WTC11 (cell line): ENCODE data around the gene FHOD1.

Source experiments
- CREB1 ChIP-seq: sonication (generic); formaldehyde crosslinking; IDR thresholded peaks from 2 replicates; pipeline ENCODE4 v1.8.0; 2023; ENCODE audit warnings: mild to moderate bottlenecking, missing genetic modification reagents
- ETV6 ChIP-seq: sonication (generic); formaldehyde crosslinking; IDR thresholded peaks from 2 replicates; pipeline ENCODE4 v1.8.1; 2022; ENCODE audit warnings: mild to moderate bottlenecking, missing genetic modification reagents
- JUN ChIP-seq: sonication (generic); formaldehyde crosslinking; IDR thresholded peaks from 2 replicates; pipeline ENCODE4 v1.8.0; 2023; ENCODE audit warnings: mild to moderate bottlenecking, missing genetic modification reagents
- MYBL2 ChIP-seq: sonication (generic); formaldehyde crosslinking; IDR thresholded peaks from 2 replicates; pipeline ENCODE4 v1.8.1; 2023; ENCODE audit warnings: mild to moderate bottlenecking, moderate library complexity, missing genetic modification reagents
- SMAD3 ChIP-seq: sonication (generic); formaldehyde crosslinking; IDR thresholded peaks from 2 replicates; pipeline ENCODE4 v1.8.0; 2022; ENCODE audit warnings: missing genetic modification reagents, mild to moderate bottlenecking, borderline replicate concordance
- SP1 ChIP-seq: sonication (generic); formaldehyde crosslinking; conservative IDR thresholded peaks from 2 replicates; pipeline ENCODE4 v1.8.1; 2022; ENCODE audit warnings: missing genetic modification reagents
- TF ChIP-seq, protein P1 (sequence below): sonication (generic); formaldehyde crosslinking; IDR thresholded peaks from 2 replicates; pipeline ENCODE4 v1.8.0; 2022; ENCODE audit warnings: mild to moderate bottlenecking, missing genetic modification reagents
- TF ChIP-seq, protein P2 (sequence below): fragments of 200-600 bp; IDR thresholded peaks from 2 replicates; pipeline ENCODE4 v1.8.0; 2022; ENCODE audit warnings: antibody characterized with exemption
- TF ChIP-seq, protein P3 (sequence below): sonication (generic); formaldehyde crosslinking; IDR thresholded peaks from 2 replicates; pipeline ENCODE4 v1.8.1; 2023; ENCODE audit warnings: mild to moderate bottlenecking, moderate library complexity, missing genetic modification reagents
- TF ChIP-seq, protein P4 (sequence below): sonication (generic); formaldehyde crosslinking; IDR thresholded peaks from 2 replicates; pipeline ENCODE4 v1.8.0; 2022; ENCODE audit warnings: mild to moderate bottlenecking, missing genetic modification reagents

DNA sequence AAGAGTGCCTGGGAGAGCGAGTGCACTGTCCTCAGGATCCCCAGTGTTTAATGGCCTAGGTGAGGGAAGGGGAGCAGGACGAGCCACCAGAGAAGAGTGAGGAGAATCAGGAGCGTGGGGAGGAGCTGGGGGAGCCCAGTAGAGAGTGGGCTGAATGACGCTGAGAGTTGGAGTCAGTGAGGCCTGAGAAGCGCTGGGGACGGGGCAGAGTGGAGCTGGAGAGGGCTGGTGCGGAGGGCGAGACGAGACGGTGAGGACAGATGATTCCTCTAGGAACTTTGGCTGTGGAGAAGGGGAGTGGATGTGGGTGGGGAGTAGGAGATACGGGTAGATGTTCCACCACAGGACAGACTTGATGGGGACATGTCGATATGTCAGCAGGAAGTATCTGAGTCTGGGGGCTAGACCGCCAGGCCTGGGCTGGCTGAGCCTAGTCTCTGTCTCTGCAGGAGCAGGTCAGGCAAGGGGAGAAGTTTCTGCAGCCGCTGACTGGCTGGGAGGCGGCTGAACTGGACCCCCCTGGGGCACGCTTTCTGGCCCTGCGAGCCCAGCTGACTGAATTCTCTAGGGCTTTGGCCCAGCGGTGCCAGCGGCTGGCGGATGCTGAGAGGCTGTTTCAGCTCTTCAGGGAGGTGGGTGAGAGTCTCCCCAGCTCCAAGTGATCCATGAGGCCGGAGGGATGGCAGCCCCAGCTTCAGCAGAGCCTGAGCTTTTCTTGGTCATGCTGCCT lies 36.7 kb upstream of the FHOD1 start:
- TF ChIP-seq, protein P1, sequence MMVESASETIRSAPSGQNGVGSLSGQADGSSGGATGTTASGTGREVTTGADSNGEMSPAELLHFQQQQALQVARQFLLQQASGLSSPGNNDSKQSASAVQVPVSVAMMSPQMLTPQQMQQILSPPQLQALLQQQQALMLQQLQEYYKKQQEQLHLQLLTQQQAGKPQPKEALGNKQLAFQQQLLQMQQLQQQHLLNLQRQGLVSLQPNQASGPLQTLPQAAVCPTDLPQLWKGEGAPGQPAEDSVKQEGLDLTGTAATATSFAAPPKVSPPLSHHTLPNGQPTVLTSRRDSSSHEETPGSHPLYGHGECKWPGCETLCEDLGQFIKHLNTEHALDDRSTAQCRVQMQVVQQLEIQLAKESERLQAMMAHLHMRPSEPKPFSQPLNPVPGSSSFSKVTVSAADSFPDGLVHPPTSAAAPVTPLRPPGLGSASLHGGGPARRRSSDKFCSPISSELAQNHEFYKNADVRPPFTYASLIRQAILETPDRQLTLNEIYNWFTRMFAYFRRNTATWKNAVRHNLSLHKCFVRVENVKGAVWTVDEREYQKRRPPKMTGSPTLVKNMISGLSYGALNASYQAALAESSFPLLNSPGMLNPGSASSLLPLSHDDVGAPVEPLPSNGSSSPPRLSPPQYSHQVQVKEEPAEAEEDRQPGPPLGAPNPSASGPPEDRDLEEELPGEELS: no peak
- TF ChIP-seq, protein P2, sequence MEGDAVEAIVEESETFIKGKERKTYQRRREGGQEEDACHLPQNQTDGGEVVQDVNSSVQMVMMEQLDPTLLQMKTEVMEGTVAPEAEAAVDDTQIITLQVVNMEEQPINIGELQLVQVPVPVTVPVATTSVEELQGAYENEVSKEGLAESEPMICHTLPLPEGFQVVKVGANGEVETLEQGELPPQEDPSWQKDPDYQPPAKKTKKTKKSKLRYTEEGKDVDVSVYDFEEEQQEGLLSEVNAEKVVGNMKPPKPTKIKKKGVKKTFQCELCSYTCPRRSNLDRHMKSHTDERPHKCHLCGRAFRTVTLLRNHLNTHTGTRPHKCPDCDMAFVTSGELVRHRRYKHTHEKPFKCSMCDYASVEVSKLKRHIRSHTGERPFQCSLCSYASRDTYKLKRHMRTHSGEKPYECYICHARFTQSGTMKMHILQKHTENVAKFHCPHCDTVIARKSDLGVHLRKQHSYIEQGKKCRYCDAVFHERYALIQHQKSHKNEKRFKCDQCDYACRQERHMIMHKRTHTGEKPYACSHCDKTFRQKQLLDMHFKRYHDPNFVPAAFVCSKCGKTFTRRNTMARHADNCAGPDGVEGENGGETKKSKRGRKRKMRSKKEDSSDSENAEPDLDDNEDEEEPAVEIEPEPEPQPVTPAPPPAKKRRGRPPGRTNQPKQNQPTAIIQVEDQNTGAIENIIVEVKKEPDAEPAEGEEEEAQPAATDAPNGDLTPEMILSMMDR: no peak
- TF ChIP-seq ETV6 (CRISPR knock-in tag) (no peak), JUN (CRISPR knock-in tag) (no peak), CREB1 (CRISPR knock-in tag) (no peak), MYBL2 (CRISPR knock-in tag) (no peak), SP1 (no peak), SMAD3 (CRISPR knock-in tag) (no peak)
- TF ChIP-seq, protein P3, sequence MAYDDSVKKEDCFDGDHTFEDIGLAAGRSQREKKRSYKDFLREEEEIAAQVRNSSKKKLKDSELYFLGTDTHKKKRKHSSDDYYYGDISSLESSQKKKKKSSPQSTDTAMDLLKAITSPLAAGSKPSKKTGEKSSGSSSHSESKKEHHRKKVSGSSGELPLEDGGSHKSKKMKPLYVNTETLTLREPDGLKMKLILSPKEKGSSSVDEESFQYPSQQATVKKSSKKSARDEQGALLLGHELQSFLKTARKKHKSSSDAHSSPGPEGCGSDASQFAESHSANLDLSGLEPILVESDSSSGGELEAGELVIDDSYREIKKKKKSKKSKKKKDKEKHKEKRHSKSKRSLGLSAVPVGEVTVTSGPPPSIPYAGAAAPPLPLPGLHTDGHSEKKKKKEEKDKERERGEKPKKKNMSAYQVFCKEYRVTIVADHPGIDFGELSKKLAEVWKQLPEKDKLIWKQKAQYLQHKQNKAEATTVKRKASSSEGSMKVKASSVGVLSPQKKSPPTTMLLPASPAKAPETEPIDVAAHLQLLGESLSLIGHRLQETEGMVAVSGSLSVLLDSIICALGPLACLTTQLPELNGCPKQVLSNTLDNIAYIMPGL: no peak
- TF ChIP-seq, protein P4, sequence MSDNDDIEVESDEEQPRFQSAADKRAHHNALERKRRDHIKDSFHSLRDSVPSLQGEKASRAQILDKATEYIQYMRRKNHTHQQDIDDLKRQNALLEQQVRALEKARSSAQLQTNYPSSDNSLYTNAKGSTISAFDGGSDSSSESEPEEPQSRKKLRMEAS (CRISPR knock-in tag): no peak
